ENCODE results near the gene POU2F3.

The POU2F3 gene

DNA sequence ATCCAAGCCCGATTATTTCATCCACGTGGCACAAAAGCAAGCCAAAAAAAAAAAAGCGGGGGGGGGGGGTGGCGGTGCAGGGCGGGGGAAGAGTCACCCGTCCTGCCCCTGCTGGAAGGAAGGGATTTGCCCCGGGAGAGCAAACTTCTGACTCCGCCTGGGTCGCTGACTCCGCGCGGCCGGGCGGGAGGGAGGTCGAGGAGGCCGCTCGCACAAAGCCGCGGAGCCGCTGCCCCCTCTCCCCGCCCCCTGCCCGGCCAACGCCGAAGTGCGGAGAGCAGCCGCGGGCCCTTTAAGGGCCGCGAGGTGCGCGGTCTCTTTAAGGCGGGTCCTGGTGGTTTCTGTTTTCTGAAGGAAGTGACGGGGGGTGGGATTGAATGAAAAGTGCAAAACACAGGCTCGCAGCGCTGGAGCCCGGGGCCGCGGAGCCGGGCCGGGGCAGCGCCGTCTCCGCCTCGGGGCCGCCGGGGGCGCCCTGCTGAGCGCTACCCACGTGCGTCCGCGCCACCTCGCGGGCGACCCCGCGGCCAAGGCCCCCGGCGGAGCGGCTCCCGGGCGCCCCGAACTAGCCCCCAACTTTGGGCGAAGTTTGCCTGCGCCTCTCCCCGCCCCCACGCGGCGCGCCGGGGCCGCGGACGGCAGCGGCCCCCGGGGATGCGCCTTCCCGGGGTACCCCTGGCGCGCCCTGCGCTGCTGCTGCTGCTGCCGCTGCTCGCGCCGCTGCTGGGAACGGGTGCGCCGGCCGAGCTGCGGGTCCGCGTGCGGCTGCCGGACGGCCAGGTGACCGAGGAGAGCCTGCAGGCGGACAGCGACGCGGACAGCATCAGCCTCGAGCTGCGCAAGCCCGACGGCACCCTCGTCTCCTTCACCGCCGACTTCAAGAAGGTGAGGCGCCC is 29.1 kb upstream of the POU2F3 start, which contains the start of gene OAF:
TSS of gene OAF (plus strand) at position 407 of the 896 bp plus-strand sequence. CDS start at position 655, 248 bp downstream.
- peak; percentile 83 for DNase-seq (ENCODE audit: low read depth)

DNA sequence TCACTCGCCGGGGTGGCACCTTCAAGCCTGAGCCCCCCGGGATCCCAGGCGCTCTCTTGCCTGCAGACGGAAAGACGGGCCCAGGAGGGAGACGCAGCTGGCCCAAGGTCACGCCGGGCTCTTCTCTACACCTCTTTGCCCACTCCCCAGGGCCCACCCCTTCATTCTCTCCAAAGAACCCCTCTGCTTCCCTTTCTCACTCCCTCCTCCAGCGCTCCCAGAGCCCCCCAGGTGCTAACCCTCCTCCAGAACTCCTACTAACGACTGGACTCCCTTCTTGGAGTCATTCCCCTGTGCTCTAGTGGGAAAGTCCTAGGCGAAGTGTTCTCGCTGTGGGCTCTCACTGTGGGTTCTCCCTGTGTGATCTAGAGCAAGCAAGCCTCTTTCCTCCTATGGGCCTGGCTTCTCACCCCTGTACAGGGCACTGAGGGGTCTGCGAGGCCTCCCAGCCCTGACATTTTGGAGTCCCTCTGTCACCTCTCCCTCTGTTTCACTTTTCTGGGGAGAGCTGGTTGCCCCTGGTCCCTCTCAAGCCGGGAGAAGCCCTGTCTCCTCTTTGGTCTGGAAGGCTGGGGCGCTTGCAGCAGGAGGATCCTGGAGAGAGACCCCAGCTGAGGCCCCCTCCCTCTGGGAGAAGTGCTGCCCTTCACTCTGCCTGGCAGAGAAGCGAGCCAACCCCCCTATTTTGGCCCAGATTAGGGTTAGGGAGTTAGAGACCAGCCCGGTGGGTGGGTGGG is 28.2 kb upstream of the POU2F3 start:
- DNase-seq (ENCODE audit: low read depth), result no peak

DNA sequence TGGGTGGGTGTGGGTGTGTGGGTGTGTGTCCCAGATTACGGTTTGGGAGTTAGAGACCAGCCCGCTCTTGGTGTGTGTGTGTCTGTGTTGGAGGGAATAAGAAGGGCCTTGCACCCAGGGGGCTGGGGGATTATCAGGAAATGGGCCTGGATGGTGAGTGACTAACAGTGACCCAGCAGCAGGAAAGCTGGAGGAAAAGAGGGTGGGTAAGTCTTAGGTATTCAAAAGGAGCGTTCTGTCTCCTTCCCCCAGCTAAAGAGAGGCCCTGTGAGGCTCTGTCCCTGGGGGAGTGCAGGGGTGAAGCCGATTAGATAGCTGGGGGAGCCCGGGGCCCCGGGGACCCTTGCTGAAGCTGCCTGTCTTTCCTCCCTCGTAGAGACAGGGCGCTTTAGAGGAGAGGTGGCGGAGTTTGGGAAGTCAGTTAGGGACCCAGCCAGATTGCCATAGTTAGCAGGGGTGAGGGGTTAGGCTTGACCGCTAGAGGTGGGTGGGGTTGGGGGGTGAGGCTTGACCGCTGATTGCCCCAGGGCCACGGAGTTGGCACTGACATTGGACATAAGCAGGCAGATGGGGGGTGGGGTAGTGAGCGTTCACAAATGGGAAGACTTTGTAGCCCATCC is 27.6 kb upstream of the POU2F3 start:
- DNase-seq (ENCODE audit: low read depth), result no peak

DNA sequence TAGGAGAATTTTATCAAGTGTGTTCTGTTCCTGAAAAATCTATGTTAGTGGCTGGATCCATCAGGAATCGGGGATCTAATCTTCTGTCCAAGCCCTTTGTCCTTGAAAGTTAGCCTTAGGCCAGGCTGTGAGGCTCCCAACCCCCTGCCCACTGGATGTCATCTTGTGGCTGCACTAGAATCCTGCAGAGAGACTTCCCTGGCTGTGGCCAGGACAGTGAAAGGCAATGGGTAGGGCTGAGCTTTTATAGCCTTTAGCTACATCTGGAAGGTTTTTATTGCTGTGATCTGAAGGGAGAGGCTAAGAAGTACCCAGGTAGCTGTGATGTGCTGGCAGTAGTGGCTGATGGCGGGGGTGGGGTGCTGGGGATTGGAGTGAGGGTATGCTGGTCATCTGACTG is 27.0 kb upstream of the POU2F3 start:
- no peak for DNase-seq (ENCODE audit: low read depth)

DNA sequence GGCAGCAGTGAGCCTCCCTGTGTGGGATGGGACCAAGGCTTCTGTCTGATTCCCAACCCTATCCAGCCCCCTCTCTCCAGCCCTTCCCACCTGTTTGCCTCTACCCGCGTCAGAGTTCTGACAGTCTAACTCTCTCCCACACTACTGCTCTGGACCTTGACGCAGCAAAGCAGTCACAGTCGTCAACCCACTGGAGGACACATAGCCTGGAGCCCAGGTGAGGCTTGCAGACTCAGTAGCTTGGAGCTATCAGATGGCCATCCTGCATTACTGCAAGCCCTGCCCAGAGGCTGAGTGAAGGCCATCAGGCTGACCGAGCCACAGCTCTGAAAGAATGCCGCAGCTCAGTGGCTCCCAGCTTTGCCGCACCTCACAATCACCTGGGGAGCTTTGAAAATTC is 25.4 kb upstream of the POU2F3 start:
- no peak for DNase-seq (ENCODE audit: low read depth)

DNA sequence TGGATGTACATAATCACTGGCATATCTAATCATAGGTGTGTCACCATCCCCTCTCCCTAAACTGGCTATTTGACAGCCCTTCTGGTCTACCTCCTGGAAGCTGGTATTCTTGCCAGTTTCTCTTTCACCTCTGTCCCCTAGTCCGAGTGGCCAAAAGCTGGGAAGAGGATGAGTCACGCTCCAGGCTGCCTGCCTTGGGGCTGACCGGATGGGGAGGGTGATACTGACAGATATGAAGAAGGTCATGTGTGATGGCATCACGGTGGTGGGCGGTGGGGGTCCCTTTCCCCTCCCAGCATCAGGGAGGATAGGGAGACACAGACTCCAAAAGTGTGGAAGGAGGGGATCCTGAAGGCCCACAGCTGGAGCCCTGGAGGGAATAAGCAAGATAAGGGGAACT is 24.3 kb upstream of the POU2F3 start:
- DNase-seq (ENCODE audit: low read depth), result peak; percentile 40

DNA sequence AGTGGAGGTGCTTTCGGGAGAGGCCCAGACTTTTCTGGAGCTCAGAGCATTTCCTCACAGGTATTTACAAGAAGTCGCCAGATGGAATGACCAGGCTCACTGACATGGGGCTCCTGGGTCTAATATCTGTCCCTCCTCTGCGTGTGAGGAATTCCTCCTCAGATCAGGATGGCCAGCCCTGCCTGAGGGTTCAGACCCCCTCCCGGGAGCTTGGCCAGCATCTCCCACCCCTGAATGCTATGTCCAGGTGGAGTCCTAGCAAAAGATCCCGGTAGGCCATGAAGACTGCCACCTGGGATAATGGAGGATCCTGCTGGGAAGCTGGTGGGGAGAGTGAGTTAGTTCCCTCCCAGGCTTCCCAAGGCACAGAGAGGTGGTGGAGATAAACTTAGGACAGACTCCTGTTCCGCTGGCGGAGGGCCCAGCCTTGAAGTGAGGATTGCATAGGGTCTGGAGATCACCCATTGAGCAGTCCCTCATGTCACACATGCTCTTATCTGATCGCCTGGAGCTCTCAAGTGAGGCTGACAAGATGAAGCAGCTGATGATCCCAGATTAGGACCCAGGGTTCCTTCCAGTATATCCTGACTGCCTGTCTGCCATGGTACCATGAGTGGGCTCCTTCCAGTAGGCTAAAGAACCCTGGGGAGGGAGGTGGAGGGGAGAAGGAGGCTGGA is 23.4 kb upstream of the POU2F3 start:
- no peak for DNase-seq (ENCODE audit: low read depth)

DNA sequence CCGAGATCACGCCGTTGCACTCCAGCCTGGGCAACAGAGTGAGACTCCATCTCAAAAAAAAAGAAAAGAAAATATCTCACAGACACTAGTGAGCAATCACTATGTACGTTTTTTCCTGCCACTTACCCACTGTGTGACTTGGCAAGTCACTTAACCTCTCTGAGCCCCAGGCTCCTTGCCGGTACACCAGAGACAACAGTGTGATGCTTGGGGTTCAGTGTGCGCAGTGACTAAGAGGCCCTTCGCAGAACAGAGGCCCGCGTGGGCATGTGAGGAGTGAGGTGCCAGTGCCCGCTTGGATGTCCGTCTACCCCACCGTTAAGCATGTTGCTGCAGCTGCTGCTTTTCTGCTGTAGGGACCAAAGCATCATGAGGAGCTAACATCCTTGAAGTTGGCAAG is 22.4 kb upstream of the POU2F3 start:
- DNase-seq (ENCODE audit: low read depth), result no peak

DNA sequence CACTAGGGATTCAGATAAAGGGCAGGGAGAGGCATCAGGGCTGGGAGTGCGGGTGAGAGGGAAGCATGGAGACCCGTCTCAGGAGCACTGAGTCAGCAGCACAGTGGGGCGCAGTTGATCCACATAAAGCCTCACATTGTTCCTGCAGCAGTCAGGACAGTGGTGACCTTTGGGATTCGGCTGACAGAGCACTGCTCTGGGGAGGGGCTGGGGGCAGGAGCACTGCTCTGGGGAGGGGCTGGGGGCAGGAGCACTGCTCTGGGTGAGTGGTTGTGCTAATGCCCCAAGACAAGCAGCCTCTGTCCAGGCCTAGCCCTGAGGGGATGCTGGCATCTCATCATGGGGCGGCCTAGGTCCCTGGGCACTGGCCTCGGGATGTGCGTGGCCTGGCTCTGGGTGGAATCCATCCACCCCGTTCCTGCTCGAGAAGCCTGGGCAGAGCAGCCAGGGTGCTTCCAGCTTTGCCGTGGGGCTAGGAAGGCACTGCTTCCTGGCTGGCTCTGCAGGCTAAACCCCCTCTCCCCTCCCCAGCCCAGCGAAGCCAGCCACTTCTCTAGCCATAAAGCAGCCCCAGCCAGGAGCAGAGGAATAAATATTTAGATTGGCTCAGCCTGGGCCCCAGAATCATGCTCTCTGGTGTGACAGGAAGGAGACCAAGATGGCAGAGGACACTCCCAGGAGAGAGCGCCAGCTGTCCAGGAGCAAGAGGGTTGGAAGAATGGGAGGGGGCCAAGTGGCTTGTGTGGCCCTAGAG is 21.8 kb upstream of the POU2F3 start:
- DNase-seq (ENCODE audit: low read depth), result no peak

DNA sequence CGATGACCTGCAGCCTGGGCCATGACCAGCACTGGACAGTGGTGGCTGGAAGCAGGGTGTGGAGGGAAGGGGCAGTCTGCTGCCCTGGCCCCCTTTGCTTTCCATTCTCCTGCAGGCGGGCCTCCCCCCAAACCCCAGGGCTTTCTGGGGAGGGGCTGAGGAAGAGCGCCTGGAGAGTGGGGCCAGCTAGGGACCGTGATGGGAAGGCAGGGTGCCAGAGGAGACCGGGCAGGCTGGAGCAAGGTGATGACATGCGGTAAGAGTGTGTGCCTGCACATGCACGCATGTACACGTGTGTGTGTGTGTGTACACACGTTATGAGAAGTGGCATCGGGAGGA is 21.3 kb upstream of the POU2F3 start:
- DNase-seq (ENCODE audit: low read depth), result no peak

DNA sequence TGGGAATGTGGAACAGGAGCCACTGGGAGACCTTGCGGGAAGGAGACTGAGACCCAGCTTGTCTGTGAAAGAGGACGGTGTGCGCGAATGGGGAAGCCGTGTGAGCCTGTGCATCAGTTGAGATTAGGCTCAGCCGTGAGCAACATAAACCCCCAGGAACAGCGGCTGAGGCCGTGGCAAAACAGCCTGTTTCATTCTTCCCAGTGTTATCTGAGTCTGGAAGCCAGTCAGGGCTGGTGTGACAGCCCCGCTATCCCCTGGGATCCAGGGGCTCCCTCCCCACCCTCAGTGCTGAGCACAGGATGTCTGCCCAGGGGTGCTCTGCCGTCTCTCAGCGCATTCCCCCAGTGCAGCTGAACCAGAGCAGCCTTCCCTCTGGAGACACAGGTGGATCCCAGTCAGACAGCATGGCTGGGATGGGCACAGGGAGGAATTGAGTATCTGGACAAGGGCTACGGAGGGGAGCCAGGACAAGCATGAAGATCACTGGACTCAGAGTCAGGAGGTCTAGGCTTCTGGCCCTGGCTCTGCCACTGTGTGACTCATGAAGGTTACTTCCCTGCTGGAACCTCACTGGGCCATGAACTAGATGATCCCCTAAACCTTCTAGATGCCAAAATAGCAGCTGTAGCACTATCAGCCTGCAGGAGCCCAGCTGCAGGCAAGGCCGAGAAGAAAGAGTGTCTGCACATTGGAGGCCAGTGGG is 20.6 kb upstream of the POU2F3 start:
- no peak for DNase-seq (ENCODE audit: low read depth)

DNA sequence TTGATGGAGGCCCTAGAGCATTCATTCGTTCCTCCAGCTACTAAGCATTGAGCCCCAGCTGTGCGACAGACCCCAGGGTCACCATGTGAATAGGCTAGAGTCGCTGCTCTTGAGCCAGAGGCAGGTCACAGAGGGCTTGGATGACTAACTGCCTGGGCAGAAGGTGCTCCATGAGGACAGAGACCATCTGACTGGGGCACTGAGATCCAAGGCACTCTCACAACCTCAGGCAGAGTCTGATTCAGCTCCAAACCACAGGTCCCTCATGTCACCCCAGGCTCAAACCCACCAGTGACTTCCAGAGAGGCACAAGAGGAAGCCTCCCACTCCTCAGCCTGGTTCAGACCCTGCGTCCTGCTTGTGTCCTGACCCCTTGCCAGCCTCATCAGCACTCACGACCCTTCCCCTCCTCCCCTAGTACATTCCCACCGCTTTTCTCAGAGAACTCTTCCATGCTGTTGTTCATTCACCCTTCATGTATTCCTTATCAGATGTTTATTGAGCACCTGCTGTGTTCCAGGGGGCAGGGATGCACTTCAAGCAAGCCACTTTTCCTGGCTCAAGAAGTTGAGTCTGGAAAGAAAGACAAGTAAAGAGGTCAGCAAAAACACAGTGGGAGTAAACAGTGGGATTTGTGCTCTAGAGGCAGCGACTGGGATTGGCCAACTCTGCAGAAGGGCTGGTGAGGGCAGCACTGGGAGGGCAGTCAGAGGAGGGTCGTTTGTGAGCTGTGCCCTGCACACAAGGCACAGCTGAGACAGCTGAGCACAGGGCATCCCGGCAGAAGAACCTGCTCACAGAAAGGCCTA is 19.8 kb upstream of the POU2F3 start:
- DNase-seq (ENCODE audit: low read depth), result no peak

DNA sequence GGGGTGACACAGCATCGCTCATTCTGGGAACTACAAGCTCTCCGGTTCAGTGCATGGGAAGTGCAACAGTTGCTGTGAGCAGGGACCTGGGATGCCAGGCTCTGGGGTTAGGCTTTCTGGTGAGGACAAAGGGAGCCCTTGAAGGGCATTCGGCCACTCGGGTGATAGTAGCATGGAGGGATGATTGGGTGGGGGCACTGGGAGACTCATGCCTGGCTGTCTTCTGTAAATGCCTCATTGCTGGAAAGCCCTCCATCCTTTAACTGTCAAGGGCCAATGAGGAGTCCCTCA is 19.2 kb upstream of the POU2F3 start:
- DNase-seq (ENCODE audit: low read depth), result no peak

DNA sequence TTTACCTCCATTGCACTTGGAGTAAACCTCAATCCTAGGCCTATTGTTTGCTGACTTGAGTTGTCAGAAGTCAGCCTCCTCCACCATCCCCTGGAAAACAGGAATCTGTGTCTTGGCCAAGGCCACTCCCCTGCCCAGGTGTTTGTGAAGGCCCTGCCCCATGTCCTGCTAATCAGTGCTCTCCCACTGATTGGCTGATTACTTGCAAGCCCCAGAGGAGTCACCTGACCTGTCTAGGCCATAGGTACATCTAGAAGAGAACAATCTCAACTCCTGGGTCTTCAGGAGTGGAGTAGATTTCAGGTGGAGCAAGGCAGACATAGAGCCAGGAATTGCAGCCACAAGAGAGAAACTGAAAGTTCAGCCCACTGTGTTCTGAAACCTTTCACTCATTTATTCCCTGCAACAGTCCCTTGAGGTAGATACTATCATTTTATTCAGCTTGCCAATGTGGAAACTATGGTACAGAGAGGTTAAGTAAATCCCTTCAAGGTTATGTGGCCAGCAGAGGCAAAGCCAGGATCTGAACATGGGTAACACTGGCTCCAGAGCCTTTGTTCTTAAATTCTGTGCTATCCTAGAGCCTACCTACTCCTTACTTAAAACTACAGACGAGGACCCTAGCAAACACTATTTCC is 18.7 kb upstream of the POU2F3 start:
- DNase-seq (ENCODE audit: low read depth), result no peak

DNA sequence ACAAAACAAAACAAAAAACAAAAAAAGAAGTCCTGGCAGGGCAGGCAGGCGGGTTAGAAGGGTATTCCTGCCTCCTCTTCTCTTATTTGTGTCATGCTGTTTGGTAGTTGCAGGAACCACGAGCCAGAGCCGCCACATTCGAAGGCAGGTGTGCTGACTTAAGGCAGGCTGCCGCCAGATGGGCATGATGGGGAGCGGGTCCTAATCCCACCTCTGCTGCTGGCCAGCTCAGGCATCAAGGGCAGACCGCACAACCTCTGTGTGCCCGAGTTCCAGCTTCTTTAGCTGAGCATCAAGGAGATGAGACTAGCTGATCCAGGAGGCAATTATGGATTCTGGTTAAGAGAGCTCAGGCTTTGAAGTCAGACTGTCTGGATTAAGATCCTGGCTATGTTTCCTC is 17.0 kb upstream of the POU2F3 start:
- DNase-seq (ENCODE audit: low read depth), result no peak

DNA sequence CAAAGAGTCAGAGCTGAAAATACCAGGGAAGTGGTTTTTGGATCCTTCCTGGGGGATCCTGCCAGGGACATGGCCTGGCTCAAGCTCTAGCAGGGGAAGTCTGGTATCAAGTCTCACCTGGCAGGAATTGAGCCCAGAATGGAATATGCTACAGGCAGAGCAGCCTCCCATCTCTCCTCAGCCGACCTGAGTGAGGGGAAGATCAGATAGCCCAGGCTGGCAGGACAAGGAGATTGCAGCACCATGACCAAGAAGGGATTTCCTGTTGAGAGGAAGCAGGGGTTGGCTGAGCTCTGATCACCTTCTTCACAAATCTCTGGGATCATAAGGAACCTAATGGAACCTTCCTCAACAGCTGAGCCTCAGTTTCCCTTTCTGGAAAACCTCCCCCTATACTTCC is 16.1 kb upstream of the POU2F3 start:
- no peak for DNase-seq (ENCODE audit: low read depth)

DNA sequence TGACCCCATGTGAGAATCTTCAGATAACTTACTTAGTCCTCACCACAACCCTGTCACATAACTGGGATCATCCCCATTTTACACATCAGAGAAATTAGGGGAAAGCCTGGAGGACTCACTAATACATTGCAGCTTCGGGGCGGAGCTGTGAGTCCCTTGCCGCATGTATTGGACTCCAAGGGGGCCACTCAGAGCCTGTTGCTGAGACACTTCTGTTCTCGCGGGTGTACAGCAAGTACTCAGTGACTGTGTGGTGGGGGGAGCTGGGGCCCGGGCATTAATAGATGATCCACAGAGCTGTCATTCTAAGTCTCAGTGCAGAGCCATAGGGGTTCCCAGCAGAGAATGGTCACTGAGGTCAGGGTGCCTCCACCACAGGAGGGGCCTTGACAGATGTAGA is 15.6 kb upstream of the POU2F3 start:
- no peak for DNase-seq (ENCODE audit: low read depth)

DNA sequence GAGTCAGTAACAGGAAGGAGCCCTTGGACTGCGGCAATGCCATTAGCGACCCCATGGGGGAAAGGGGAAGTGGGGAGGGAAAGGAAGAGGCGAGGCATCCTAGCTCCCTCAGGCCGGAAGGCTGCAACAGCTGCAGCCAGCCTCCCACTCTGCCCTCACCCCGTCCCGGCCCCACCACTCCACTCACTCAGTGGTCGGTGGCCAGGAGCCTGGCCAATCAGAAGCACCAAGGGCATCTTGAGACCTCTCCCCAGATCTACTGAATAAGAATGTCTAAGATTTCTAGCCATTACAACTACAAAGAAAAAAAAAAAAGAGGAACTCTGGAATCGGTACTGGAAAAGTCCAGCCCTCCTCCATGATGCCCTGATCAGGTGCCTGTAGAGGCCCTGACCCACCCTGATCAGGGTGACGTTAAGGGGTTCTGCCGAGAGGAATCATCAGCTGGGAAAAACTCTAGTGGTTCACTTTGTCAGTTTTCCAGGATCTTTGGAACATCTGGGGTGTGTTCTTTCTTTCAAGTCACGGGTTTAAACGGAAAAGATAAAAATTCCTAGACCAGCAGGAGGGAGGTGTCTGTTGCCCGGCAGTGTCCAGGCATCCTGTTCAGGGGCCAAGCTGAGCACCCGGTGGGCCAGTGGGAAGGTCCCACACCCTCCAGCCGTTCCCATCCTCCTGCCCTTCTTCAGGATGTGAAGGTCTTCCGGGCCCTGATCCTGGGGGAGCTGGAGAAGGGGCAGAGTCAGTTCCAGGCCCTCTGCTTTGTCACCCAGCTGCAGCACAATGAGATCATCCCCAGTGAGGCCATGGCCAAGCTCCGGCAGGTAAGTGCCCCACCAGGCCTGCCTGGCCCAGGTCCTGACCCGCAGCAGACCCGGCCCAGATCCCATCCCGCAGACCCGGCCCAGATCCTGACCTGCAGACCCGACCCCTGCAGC is 14.7 kb upstream of the POU2F3 start:
- DNase-seq (ENCODE audit: low read depth), result no peak

DNA sequence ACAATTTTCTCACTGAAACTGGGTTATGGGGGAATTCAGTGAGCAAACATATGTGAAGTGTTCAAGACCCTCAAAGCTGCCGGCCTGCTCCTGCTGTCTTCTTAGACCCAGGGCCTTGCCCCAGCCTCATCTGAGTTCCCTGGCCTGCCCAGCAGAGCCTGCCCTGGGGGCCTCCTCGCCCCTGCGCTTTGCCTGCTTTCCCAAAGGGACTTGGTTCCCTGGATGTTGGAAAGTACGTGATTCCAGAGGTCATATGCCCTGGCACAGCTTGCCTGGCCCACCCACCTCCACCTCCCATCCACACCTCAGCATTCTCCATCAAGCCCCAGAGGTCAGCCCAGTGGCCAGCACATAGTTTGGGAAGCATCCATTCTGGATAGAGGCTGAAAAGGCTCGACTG is 13.7 kb upstream of the POU2F3 start:
- DNase-seq (ENCODE audit: low read depth), result no peak
